ENCODE results near the gene VWA8. TPM values are rescaled to one million over a fixed set of nuclear protein-coding genes. Genes with fewer than 3 reads are reported as not detected.
A peak's percentile ranks its signal among the peaks of the same experiment; 100 is the strongest.

VWA8 gene
- total RNA-seq, 4 donors from 2014 or later: 27.7 to 47.7 (median 39.5) TPM

DNA sequence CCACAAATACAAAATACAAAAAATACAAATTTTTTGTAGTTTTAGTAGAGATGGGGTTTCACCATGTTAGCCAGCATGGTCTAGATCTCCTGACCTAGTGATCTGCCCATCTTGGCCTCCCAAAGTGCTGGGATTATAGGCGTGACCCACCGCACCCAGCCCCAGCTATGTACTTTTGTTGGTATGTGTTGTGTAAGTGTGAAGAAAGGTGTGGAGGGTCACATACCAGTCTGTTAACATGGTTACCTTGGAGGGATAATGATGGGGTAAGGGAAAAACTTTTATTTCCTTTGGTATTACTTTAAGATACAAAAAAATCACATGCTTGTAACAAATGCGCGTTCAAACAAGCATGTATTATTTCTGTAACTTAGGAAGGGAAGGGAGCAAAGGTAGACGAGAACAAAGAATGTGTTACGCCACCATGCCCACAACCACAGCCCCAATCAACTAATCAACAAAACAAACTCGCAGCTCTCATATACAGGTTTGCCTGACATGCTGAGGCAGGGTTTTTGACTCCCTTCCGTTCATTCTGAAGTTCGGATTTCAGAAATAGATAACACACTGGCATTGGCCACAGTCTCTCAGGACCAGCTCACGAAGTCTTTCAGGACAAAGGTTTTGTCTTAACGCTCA lies 13.5 kb upstream of the VWA8 start:
- TF ChIP-seq POLR2A (IDR thresholded peaks at IDR 0.05): no peak
- TF ChIP-seq, protein P1, sequence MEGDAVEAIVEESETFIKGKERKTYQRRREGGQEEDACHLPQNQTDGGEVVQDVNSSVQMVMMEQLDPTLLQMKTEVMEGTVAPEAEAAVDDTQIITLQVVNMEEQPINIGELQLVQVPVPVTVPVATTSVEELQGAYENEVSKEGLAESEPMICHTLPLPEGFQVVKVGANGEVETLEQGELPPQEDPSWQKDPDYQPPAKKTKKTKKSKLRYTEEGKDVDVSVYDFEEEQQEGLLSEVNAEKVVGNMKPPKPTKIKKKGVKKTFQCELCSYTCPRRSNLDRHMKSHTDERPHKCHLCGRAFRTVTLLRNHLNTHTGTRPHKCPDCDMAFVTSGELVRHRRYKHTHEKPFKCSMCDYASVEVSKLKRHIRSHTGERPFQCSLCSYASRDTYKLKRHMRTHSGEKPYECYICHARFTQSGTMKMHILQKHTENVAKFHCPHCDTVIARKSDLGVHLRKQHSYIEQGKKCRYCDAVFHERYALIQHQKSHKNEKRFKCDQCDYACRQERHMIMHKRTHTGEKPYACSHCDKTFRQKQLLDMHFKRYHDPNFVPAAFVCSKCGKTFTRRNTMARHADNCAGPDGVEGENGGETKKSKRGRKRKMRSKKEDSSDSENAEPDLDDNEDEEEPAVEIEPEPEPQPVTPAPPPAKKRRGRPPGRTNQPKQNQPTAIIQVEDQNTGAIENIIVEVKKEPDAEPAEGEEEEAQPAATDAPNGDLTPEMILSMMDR (IDR thresholded peaks at IDR 0.05): no peak
- no peak overlapping the region for H3K4me3 ChIP-seq
- no peaks in the 10 kb centered on the region for H3K4me1 ChIP-seq
- no peaks in the 10 kb centered on the region for H3K27me3 ChIP-seq
- no peaks in the 10 kb centered on the region for H3K9me3 ChIP-seq
- DNase-seq: peak in 1 of 3 donors; percentile 61
- no peaks in the 10 kb centered on the region for H3K36me3 ChIP-seq
- H3K27ac ChIP-seq: no peak overlapping the region

- H3K27me3 ChIP-seq: no peaks in the 10 kb centered on the region
- H3K4me3 ChIP-seq: no peak overlapping the region
- H3K9me3 ChIP-seq: no peaks in the 10 kb centered on the region
- H3K4me1 ChIP-seq: no peaks in the 10 kb centered on the region
- TF ChIP-seq, protein P1 (IDR thresholded peaks at IDR 0.05): no peak
- no peak for TF ChIP-seq POLR2A (IDR thresholded peaks at IDR 0.05)
- no peak for DNase-seq
- H3K36me3 ChIP-seq: no peaks in the 10 kb centered on the region
- H3K27ac ChIP-seq: no peak overlapping the region
These were observed 12.4 kb upstream of the VWA8 start for GRCh38 chr13:41973247-41973741.

GRCh38 chr13:41971848-41972247 lies 10.9 kb upstream of the VWA8 start:
- H3K27me3 ChIP-seq: no peaks in the 10 kb centered on the region
- no peak for TF ChIP-seq POLR2A (IDR thresholded peaks at IDR 0.05)
- TF ChIP-seq, protein P1 (IDR thresholded peaks at IDR 0.05): no peak
- no peaks in the 10 kb centered on the region for H3K36me3 ChIP-seq
- no peak overlapping the region for H3K27ac ChIP-seq
- H3K4me1 ChIP-seq: no peaks in the 10 kb centered on the region
- no peaks in the 10 kb centered on the region for H3K9me3 ChIP-seq
- no peak for DNase-seq
- H3K4me3 ChIP-seq: no peak overlapping the region

- no peak for TF ChIP-seq POLR2A (IDR thresholded peaks at IDR 0.05)
- TF ChIP-seq, protein P1 (IDR thresholded peaks at IDR 0.05): no peak
- H3K9me3 ChIP-seq: no peaks in the 10 kb centered on the region
These were observed 10.0 kb upstream of the VWA8 start for GRCh38 chr13:41970918-41971317.

GRCh38 chr13:41970022-41970421 lies 9.1 kb upstream of the VWA8 start:
- Histone ChIP-seq H3K4me3 (no peak overlapping the region), H3K27ac (no peak overlapping the region), H3K36me3 (no peaks in the 10 kb centered on the region), H3K4me1 (no peaks in the 10 kb centered on the region), H3K9me3 (no peaks in the 10 kb centered on the region), H3K27me3 (no peaks in the 10 kb centered on the region)
- no peak for TF ChIP-seq POLR2A (IDR thresholded peaks at IDR 0.05)
- TF ChIP-seq, protein P1 (IDR thresholded peaks at IDR 0.05): no peak
- DNase-seq: no peak

More at GRCh38 chr13:41970918-41971317, 10.0 kb upstream of the VWA8 start:
- DNase-seq: no peak
- H3K27ac ChIP-seq: no peak overlapping the region
- H3K4me3 ChIP-seq: no peak overlapping the region
- no peaks in the 10 kb centered on the region for H3K36me3 ChIP-seq
- no peaks in the 10 kb centered on the region for H3K4me1 ChIP-seq
- H3K27me3 ChIP-seq: no peaks in the 10 kb centered on the region
